GM19468 (cell line): Measurements from ENCODE around the gene NUDT13.

Experiments used
- ATAC-seq: cut with Tn5 transposase; IDR thresholded peaks from one replicate; pipeline ENCODE4 v1.9.1; 2021; ENCODE audit warnings: mild to moderate bottlenecking, moderate library complexity, moderate number of reproducible peaks; ENCODE audit not compliant: unreplicated experiment; ENCODE audit errors: extremely low read depth

NUDT13 gene

DNA sequence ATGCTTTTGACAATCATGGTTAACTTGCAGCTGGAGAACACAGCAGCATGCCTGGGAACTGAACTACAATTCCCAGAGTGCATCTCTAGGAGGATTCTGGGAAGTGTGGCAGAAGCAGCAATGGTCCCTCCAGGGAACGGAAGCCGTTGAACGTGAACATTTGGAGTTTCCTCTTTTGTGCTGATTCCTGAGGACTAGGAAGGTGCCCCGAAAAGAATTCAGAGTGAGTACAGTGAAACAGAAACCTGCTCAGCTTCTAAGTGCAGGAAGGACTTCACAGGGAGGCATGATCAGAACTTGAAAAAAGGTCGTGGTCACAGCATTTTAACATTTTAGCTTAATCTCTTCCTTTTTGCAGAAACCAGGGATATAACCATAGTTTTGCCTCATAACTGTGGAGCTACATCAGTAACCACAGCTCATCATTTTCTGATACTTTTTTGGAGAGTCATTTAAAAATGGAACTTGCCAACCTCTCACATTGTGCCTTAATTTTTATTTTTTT lies at the start of gene NUDT13:
TSS of gene NUDT13 (plus strand) at position 111 of the 505 bp plus-strand sequence. CDS start 3,911 bp downstream, outside the sequence.
- no peak for ATAC-seq

- ATAC-seq: no peak
Measured at GRCh38 chr10:73060738-73061635, 49.3 kb upstream of the NUDT13 start.

- ATAC-seq: no peak
Measured at GRCh38 chr10:73061743-73062142, 48.5 kb upstream of the NUDT13 start.

GRCh38 chr10:73065441-73065840 lies 44.8 kb upstream of the NUDT13 start:
- no peak for ATAC-seq

GRCh38 chr10:73073627-73074026 lies 36.6 kb upstream of the NUDT13 start:
- ATAC-seq: no peak

- no peak for ATAC-seq
Measured at GRCh38 chr10:73075829-73076228, 34.4 kb upstream of the NUDT13 start.

DNA sequence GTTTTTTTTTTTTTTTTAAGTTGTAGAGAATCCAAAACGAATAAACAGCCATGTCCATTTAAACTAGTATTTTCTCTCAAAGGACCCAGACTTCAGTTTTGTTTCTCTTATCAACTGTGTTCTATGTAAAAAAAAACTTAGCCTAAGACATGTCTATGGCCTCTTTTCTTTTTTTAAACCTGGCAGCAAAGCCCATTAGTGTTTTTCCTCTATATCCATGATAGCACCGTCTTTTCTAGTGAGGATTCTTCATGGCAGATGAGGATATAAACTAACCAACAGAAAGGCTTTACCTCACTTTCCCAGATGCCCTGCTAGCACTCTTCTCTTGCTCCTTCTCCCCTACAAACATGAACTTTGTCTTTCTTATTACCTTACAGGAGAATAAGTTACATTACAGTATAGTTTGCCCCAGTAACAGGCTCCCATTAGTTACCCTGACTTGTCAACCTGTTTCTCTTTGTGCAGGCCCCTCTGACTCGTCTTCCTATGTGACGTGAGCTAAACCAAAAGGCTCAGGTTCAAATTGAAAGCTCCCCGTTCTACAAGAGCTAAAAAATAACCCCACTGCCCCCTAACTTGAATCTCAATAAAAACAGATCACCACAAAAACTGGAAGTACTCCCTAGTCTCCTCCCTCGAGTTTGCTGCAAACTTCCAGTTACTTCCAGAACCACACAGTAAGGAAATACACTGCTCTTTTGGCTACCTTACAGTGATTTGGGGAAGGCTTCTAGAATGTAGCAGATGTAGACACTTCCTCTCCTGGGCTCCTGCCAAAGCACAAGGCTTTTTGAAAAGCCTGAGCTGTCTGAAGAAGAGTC lies 33.7 kb upstream of the NUDT13 start:
- no peak for ATAC-seq

- no peak for ATAC-seq
Measured at GRCh38 chr10:73079779-73080541, 30.3 kb upstream of the NUDT13 start.

GRCh38 chr10:73083221-73083620 lies 27.0 kb upstream of the NUDT13 start:
- ATAC-seq: no peak

- no peak for ATAC-seq
Measured at GRCh38 chr10:73084209-73084608, 26.0 kb upstream of the NUDT13 start.

GRCh38 chr10:73086816-73087215 lies 23.4 kb upstream of the NUDT13 start:
- ATAC-seq: no peak

GRCh38 chr10:73088304-73088703 lies 22.0 kb upstream of the NUDT13 start:
- ATAC-seq: no peak

- ATAC-seq: no peak
Measured at GRCh38 chr10:73092830-73093229, 17.4 kb upstream of the NUDT13 start.

- ATAC-seq: no peak
Measured at GRCh38 chr10:73093922-73094850, 16.1 kb upstream of the NUDT13 start.

DNA sequence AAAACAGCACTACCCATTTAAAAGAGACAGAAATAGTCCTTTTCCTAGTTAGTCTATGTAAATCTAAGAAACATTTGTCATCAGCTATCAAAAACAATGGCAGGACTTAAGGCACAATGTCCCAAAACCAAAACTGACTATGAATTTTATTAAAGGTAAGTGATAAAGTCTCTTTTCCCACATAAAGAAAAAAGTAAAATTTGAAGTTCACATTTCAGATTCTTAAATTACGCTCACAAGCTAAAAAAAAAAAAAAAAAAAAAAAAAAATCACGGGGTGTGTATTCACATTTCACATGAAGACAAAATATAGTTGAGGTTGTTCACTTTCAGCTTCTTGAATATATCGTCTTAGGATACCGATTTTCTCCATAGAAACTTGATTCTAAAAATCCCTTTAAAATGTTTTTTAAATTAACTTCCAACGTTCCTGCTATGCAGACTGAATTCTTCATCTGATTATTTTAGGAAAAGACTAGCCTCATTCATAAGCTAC lies 15.2 kb upstream of the NUDT13 start:
- ATAC-seq: no peak

- ATAC-seq: no peak
Measured at GRCh38 chr10:73095481-73096021, 14.7 kb upstream of the NUDT13 start.

GRCh38 chr10:73096041-73096448 lies 14.2 kb upstream of the NUDT13 start:
- no peak for ATAC-seq

GRCh38 chr10:73096449-73097304 lies 13.6 kb upstream of the NUDT13 start, which contains the start of gene P4HA1:
TSS of gene P4HA1 (minus strand) at chr10:73096866. CDS start at chr10:73074883, 21,983 bp downstream.
- peak; percentile 84 for ATAC-seq
